Measurements from ENCODE around the gene LGALS4. TPM values are rescaled to one million over a fixed set of nuclear protein-coding genes. Genes with fewer than 3 reads are reported as not detected.
A peak's percentile ranks its signal among the peaks of the same experiment; 100 is the strongest.
"Not testable (repeated sequence)": the region's sequence is repeated elsewhere in the genome, so short reads cannot be mapped to it uniquely, and the experiment has no call there.

The LGALS4 gene
- total RNA-seq, 1 donor from 2014 or later: 0.32 TPM

DNA sequence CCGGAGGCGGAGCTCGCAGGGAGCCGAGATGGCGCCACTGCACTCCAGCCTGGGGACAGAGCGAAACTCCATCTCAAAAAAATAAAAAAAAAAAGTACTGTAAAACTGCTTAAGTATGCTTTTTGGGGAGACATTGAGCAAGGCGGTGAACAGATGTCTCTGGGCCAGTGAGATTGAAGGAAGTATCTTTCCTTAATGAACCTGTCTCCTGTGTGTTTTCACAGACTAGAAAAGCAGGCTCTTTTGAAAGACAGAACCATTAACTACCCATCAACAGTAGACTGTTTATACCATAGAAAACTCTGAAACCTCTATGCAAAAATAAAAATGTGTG is 20.3 kb upstream of the LGALS4 start:
- TF ChIP-seq, protein P1, sequence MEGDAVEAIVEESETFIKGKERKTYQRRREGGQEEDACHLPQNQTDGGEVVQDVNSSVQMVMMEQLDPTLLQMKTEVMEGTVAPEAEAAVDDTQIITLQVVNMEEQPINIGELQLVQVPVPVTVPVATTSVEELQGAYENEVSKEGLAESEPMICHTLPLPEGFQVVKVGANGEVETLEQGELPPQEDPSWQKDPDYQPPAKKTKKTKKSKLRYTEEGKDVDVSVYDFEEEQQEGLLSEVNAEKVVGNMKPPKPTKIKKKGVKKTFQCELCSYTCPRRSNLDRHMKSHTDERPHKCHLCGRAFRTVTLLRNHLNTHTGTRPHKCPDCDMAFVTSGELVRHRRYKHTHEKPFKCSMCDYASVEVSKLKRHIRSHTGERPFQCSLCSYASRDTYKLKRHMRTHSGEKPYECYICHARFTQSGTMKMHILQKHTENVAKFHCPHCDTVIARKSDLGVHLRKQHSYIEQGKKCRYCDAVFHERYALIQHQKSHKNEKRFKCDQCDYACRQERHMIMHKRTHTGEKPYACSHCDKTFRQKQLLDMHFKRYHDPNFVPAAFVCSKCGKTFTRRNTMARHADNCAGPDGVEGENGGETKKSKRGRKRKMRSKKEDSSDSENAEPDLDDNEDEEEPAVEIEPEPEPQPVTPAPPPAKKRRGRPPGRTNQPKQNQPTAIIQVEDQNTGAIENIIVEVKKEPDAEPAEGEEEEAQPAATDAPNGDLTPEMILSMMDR (IDR thresholded peaks at IDR 0.05; ENCODE audit: insufficient read depth, low read depth, low read length): no peak
- TF ChIP-seq EZH2 (IDR thresholded peaks at IDR 0.05; ENCODE audit: insufficient read depth, low read length): no peak
- Mint-ChIP-seq H3K36me3 (ENCODE audit: low read depth, unreplicated experiment) (peaks cover 19% of the 10 kb centered on the region), H3K4me1 (ENCODE audit: low read depth, unreplicated experiment) (peaks cover 13% of the 10 kb centered on the region), H3K27ac (ENCODE audit: unreplicated experiment) (peak overlapping the region; percentile 91), H3K27me3 (ENCODE audit: low read depth, unreplicated experiment) (no peaks in the 10 kb centered on the region), H3K4me3 (ENCODE audit: unreplicated experiment) (no peak overlapping the region), H3K9me3 (ENCODE audit: unreplicated experiment) (no peaks in the 10 kb centered on the region)
- Histone ChIP-seq H3K4me1 (ENCODE audit: insufficient read depth, low read length) (peaks cover 39% of the 10 kb centered on the region), H3K4me2 (ENCODE audit: low read length) (no peak overlapping the region), H3K27me3 (ENCODE audit: insufficient read depth, low read length) (no peaks in the 10 kb centered on the region), H3K27ac (ENCODE audit: low read depth, low read length) (no peak overlapping the region), H3K4me3 (ENCODE audit: insufficient read depth, low read depth, low read length) (no peak overlapping the region), H3K79me2 (ENCODE audit: insufficient read depth, low read length) (no peaks in the 10 kb centered on the region), H3K9me3 (ENCODE audit: insufficient read depth, low read depth, low read length) (no peaks in the 10 kb centered on the region), H3K36me3 (ENCODE audit: insufficient read depth, low read length) (peaks cover 28% of the 10 kb centered on the region), H4K20me1 (ENCODE audit: insufficient read depth, low read length) (peaks cover 25% of the 10 kb centered on the region), H3K9ac (ENCODE audit: low read length) (no peak overlapping the region), H2AFZ (ENCODE audit: low read depth, low read length) (no peak overlapping the region)
- FAIRE-seq (no peak), DNase-seq (ENCODE audit: low read depth) (no peak)

DNA sequence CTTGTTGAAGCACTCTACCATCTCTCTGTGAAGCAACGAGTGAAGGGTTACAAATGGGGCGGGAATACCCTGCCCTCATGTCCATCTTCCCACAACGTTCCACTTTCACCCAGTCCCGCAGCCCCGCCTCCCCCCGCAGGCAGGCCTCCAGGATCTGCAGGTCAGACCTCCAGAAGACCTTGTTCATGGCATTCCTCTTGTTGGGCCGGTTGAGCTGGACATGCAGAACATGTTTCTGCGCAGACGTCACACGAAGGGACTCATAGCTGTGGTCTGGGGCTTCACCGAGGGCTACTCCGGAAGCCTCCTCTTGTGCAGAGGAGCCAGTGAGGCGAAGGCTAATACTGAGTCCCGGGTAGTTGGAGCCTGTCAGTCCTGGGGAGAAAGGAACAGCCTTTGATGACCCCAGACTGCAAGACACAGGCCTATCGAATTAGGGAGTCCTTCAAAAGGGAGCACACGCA is 18.4 kb upstream of the LGALS4 start:
- Histone ChIP-seq H3K79me2 (ENCODE audit: insufficient read depth, low read length) (no peaks in the 10 kb centered on the region), H3K4me1 (ENCODE audit: insufficient read depth, low read length) (peaks cover 32% of the 10 kb centered on the region), H3K9ac (ENCODE audit: low read length) (peak overlapping the region; percentile 84), H3K36me3 (ENCODE audit: insufficient read depth, low read length) (peaks cover 9% of the 10 kb centered on the region), H2AFZ (ENCODE audit: low read depth, low read length) (peak overlapping the region; percentile 72), H4K20me1 (ENCODE audit: insufficient read depth, low read length) (peaks cover 8% of the 10 kb centered on the region), H3K27ac (ENCODE audit: low read depth, low read length) (peak overlapping the region; percentile 90), H3K27me3 (ENCODE audit: insufficient read depth, low read length) (no peaks in the 10 kb centered on the region), H3K4me2 (ENCODE audit: low read length) (peak overlapping the region; percentile 89), H3K4me3 (ENCODE audit: insufficient read depth, low read depth, low read length) (peak overlapping the region; percentile 67), H3K9me3 (ENCODE audit: insufficient read depth, low read depth, low read length) (no peaks in the 10 kb centered on the region)
- H3K27ac Mint-ChIP-seq (ENCODE audit: unreplicated experiment): peak overlapping the region; percentile 91
- peaks cover 11% of the 10 kb centered on the region for H3K4me1 Mint-ChIP-seq (ENCODE audit: low read depth, unreplicated experiment)
- no peaks in the 10 kb centered on the region for H3K9me3 Mint-ChIP-seq (ENCODE audit: unreplicated experiment)
- DNase-seq (ENCODE audit: low read depth) (peak; percentile 96), FAIRE-seq (no peak)
- no peaks in the 10 kb centered on the region for H3K27me3 Mint-ChIP-seq (ENCODE audit: low read depth, unreplicated experiment)
- TF ChIP-seq EZH2 (IDR thresholded peaks at IDR 0.05; ENCODE audit: insufficient read depth, low read length): no peak
- TF ChIP-seq, protein P1 (IDR thresholded peaks at IDR 0.05; ENCODE audit: insufficient read depth, low read depth, low read length): no peak
- peaks cover 20% of the 10 kb centered on the region for H3K36me3 Mint-ChIP-seq (ENCODE audit: low read depth, unreplicated experiment)
- H3K4me3 Mint-ChIP-seq (ENCODE audit: unreplicated experiment): peak overlapping the region; percentile 78

DNA sequence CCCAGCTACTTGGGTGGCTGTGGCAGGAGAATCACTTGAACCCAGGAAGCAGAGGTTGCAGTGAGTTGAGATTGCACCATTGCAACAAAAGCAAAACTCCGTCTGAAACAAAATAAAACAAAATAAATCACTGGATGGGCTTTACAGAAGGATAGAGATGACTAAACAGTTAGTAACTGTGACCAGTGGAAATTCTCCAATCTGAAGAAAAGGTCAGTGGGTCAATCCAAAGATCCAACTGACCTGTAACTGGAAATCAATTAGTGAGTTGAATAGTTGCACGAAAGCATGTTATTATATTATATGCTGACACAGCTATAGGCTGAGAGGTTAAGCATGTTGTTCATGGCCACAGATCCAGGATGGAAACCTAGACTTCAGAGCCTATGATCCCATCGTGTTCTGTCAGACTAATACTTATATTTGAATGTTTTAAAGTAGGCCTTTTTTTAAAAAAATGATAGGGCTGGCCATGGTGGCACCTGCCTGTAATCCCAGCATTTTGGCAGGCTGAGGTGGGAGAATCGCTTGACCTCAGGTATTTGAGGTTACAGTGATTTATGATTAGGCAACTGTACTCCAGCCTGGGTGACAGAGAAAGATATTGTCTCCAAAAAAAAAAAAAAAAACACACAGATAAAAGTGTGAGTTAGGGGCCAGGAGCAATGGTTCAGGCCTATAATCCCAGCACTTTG is 17.4 kb upstream of the LGALS4 start:
- peak overlapping the region; percentile 89 for H3K4me2 ChIP-seq (ENCODE audit: low read length)
- H2AFZ ChIP-seq (ENCODE audit: low read depth, low read length): no peak overlapping the region
- H4K20me1 ChIP-seq (ENCODE audit: insufficient read depth, low read length): no peaks in the 10 kb centered on the region
- Mint-ChIP-seq H3K4me1 (ENCODE audit: low read depth, unreplicated experiment) (peaks cover 11% of the 10 kb centered on the region), H3K27ac (ENCODE audit: unreplicated experiment) (peak overlapping the region; percentile 91), H3K36me3 (ENCODE audit: low read depth, unreplicated experiment) (peaks cover 17% of the 10 kb centered on the region), H3K9me3 (ENCODE audit: unreplicated experiment) (no peaks in the 10 kb centered on the region), H3K4me3 (ENCODE audit: unreplicated experiment) (peak overlapping the region; percentile 78), H3K27me3 (ENCODE audit: low read depth, unreplicated experiment) (no peaks in the 10 kb centered on the region)
- no peak for TF ChIP-seq EZH2 (IDR thresholded peaks at IDR 0.05; ENCODE audit: insufficient read depth, low read length)
- TF ChIP-seq, protein P1 (IDR thresholded peaks at IDR 0.05; ENCODE audit: insufficient read depth, low read depth, low read length): no peak
- FAIRE-seq (no peak), DNase-seq (ENCODE audit: low read depth) (peak; percentile 20)
- H3K79me2 ChIP-seq (ENCODE audit: insufficient read depth, low read length): no peaks in the 10 kb centered on the region
- no peaks in the 10 kb centered on the region for H3K9me3 ChIP-seq (ENCODE audit: insufficient read depth, low read depth, low read length)
- no peaks in the 10 kb centered on the region for H3K36me3 ChIP-seq (ENCODE audit: insufficient read depth, low read length)
- no peak overlapping the region for H3K9ac ChIP-seq (ENCODE audit: low read length)
- H3K4me3 ChIP-seq (ENCODE audit: insufficient read depth, low read depth, low read length): no peak overlapping the region
- H3K27ac ChIP-seq (ENCODE audit: low read depth, low read length): no peak overlapping the region
- peaks cover 25% of the 10 kb centered on the region for H3K4me1 ChIP-seq (ENCODE audit: insufficient read depth, low read length)
- no peaks in the 10 kb centered on the region for H3K27me3 ChIP-seq (ENCODE audit: insufficient read depth, low read length)

DNA sequence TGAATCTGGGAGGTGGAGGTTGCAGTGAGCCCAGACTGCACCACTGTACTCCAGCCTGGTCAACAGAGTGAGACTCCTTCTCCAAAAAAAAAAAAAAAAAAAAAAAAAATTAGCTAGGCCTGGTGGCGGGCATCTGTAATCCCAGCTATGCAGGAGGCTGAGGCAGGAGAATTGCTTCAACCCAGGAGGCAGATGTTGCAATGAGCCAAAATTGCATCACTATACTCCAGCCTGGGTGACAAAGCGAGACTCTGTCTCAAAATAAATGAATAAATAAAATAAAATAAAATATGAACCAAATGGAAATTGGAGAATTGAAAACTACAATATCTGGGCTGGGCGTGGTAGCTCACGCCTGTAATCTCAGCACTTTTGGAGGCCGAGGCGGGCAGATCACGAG is 16.5 kb upstream of the LGALS4 start:
- not testable (repeated sequence) for H3K36me3 ChIP-seq (ENCODE audit: insufficient read depth, low read length); H3K27ac Mint-ChIP-seq (ENCODE audit: unreplicated experiment); H3K27me3 Mint-ChIP-seq (ENCODE audit: low read depth, unreplicated experiment); H3K79me2 ChIP-seq (ENCODE audit: insufficient read depth, low read length); H3K4me2 ChIP-seq (ENCODE audit: low read length); H4K20me1 ChIP-seq (ENCODE audit: insufficient read depth, low read length); H2AFZ ChIP-seq (ENCODE audit: low read depth, low read length); H3K9me3 ChIP-seq (ENCODE audit: insufficient read depth, low read depth, low read length); H3K27me3 ChIP-seq (ENCODE audit: insufficient read depth, low read length); H3K9ac ChIP-seq (ENCODE audit: low read length); FAIRE-seq; H3K27ac ChIP-seq (ENCODE audit: low read depth, low read length); H3K4me3 Mint-ChIP-seq (ENCODE audit: unreplicated experiment); DNase-seq (ENCODE audit: low read depth); H3K4me3 ChIP-seq (ENCODE audit: insufficient read depth, low read depth, low read length); H3K9me3 Mint-ChIP-seq (ENCODE audit: unreplicated experiment)
- peaks cover 17% of the 10 kb centered on the region for H3K36me3 Mint-ChIP-seq (ENCODE audit: low read depth, unreplicated experiment)
- peaks cover 11% of the 10 kb centered on the region for H3K4me1 Mint-ChIP-seq (ENCODE audit: low read depth, unreplicated experiment)
- H3K4me1 ChIP-seq (ENCODE audit: insufficient read depth, low read length): peaks cover 25% of the 10 kb centered on the region
